ENCODE data around the gene ETNK2. TPM values are rescaled to one million over a fixed set of nuclear protein-coding genes. Genes with fewer than 3 reads are reported as not detected.

The ETNK2 gene
- total RNA-seq, 2 donors from 2014 or later: 0.50 to 0.67 TPM

DNA sequence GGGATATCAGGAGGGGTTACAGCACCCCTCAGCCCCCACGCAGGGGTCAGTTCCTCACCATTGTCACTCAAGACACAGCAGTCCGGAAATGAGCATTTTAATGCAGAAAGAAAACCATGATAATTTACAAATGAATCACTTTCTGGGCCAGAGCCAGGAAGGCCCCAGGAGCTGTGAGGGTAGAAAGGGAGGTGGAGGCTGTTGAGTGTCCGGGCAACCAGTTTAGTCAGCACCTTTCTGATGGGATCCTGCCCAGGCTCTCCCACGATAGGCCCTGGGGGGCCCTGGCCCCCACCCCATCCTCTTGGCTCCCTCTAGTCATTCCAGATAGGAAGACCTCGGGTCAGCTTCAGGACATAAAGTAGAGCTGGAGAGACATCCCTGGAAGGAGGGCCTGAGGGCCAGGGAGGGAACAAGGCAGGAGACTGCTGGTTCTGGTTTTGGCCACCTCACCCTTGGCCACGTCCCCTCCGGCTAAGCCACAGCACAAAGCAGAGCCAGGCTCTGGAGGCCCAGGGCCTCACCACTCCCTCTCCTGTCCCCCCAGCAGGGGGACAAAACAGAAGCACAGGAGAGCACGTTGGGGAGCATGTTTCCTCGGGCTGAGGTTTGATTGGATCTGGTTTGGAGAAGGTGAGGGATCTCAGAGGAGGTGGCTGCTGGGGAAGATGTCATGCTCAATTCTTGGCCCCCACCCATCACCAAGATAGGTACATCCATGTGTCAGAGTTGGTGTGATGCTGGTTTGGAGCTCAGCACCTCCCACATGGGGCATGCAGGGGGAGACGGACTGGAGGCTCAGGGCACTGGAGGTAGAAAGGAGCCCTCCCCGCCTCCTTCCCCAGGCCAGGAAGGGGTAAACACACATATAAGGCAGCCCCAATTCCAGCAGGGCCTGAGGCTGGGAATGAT is 20.6 kb downstream of the ETNK2 start:
- Mint-ChIP-seq H3K36me3 (no peaks in the 10 kb centered on the region), H3K27me3 (no peaks in the 10 kb centered on the region), H3K9me3 (no peaks in the 10 kb centered on the region), H3K27ac (no peak overlapping the region), H3K4me3 (no peak overlapping the region), H3K4me1 (ENCODE audit: low read depth in 2 of 2) (peaks cover 9 to 12% of the 10 kb centered on the region in 2 donors)
- ATAC-seq (no peak), DNase-seq (ENCODE audit: low spot score) (no peak)

DNA sequence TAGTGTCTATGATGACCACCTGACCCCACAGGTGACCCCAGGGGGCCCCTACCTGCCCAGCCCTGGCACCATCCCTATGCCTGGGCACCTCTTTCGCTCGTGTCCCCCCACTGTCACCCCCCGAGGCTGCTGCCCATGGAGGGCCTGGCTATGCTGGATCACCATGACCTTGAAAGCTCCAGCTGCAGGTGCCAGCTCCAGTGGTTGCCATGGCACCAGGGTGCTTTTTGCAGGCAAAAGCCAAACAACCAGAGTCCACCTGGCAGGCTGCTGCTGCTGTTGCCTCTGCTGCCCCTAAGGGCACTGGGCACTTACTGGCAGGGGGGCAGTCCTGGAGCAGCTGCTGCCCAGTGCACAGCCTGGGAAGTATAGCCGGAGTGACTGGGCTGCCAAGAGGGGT is 21.7 kb downstream of the ETNK2 start:
- Mint-ChIP-seq H3K27ac (no peak overlapping the region), H3K27me3 (no peaks in the 10 kb centered on the region), H3K4me3 (no peak overlapping the region), H3K9me3 (no peaks in the 10 kb centered on the region), H3K36me3 (no peaks in the 10 kb centered on the region), H3K4me1 (ENCODE audit: low read depth in 2 of 2) (peaks cover 9 to 12% of the 10 kb centered on the region in 2 donors)
- no peak for DNase-seq (ENCODE audit: low spot score)
- ATAC-seq: no peak

DNA sequence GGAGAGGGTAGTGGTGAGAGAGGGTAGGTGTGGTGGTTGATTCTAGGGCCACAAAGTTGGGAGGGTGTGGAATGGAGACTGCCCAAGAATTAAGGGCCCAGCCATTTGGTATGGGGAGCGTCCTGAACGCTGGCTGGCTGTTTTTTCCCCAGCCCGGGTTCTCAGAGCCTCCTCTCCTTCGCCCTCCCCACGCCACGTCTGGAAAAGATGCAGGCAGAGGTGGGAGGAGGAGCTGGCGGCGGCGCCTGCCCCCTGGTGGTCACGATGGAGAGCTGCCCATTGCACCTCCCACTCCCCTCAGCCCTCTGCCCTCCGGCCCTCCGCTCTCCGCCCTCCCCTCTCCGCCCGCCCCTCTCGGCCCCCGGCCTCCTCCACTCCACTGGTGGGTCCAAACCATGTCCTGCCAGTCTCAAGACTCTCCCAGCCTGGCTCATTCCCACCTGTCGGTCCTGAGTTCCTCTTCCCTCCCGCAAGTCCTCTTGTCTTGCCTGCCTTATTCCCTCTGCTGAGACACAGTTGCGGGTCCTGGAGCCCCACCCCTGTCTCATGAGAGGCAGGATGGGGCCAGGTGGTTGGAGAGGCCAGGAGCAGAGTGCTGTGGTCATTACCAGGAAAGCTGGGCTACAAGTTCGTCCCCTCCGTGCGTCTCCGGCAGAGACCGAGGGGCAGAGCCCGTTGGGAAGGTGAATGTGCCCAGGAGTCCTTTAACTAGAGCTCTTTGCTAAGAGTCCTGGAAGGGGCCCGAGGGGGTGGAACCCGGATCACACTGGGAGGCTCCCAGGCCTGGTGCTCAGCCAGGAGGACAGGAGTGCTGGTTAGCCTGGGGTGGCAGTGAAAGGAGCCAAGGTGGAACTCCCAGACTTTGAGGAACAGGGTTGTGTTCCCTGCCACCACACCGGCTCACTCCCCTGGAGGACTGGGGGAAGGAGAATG is 22.6 kb downstream of the ETNK2 start:
- Mint-ChIP-seq H3K4me3 (peak overlapping the region; percentile 20), H3K27me3 (no peaks in the 10 kb centered on the region), H3K9me3 (no peaks in the 10 kb centered on the region), H3K27ac (peak overlapping the region in 1 of 2 donors; percentile 64), H3K36me3 (no peaks in the 10 kb centered on the region), H3K4me1 (ENCODE audit: low read depth in 2 of 2) (peaks cover 9 to 12% of the 10 kb centered on the region in 2 donors)
- DNase-seq (ENCODE audit: low spot score) (no peak), ATAC-seq (peak; percentile 81 to 86)

DNA sequence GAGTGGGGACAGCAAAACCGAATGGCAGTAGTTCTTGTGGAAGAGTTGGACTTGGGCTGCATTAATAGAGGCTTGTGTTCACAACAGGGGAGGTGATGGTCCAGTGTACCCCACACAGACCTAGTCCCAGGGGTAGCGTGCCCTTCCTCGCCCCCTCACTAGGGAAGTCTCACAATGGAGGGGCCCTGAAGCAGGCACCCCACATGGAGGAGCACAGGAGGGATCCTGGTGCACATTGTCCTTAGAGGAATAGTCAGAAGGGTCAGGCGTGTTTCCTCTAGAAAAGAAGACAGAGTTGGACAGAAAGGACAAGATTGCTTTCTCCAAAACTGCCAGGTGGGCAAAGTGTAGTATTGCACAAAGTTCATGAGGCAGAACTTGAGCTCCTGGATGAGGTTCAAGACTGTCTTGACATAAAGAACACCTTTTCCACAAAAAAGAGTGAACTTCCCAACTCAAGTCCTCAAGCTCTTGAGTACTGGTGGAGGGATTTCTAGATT is 23.3 kb downstream of the ETNK2 start:
- Mint-ChIP-seq H3K9me3 (no peaks in the 10 kb centered on the region), H3K4me1 (ENCODE audit: low read depth in 2 of 2) (peaks cover 9 to 12% of the 10 kb centered on the region in 2 donors), H3K27ac (peak overlapping the region in 1 of 2 donors; percentile 64), H3K4me3 (peak overlapping the region; percentile 20), H3K36me3 (no peaks in the 10 kb centered on the region), H3K27me3 (no peaks in the 10 kb centered on the region)
- no peak for DNase-seq (ENCODE audit: low spot score)
- no peak for ATAC-seq

DNA sequence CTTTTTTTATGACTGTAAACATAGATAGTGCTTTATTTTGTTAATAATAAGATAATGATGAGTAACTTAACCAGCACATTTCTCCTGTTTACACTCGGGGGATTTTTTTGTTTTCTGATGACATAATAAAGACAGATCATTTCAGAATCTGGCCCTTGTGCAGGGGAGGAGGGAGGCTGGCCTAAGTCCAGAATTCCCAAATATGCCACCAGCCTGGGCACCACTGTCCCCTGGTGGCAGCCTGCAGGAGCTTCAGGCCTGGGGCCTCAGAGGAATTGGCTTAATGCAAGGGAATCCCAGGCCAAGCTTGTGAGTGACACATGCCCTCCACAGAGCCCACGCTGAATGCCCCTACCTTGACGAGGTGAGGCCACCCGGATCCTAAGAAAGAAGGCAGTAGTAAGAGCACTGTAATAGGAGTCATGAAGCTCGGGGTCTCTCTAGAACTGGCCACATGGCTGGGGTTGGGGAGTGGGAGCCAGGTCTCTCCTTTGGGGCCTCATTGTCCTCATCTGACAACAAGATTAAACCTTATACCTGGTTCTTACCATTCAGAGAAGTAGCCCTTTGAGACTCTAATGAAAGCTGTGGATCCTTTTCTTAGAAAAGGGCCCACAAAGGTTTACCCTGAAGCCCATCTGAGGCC is 24.1 kb downstream of the ETNK2 start:
- Mint-ChIP-seq H3K36me3 (no peaks in the 10 kb centered on the region), H3K4me3 (no peak overlapping the region), H3K4me1 (ENCODE audit: low read depth in 2 of 2) (peaks cover 9 to 12% of the 10 kb centered on the region in 2 donors), H3K27me3 (no peaks in the 10 kb centered on the region), H3K27ac (peak overlapping the region in 1 of 2 donors; percentile 70), H3K9me3 (no peaks in the 10 kb centered on the region)
- no peak for ATAC-seq
- DNase-seq (ENCODE audit: low spot score): no peak

GRCh38 chr1:204126956-204127355 is 24.9 kb downstream of the ETNK2 start:
- Mint-ChIP-seq H3K36me3 (no peaks in the 10 kb centered on the region), H3K4me3 (no peak overlapping the region), H3K27ac (peak overlapping the region in 1 of 2 donors; percentile 70), H3K27me3 (no peaks in the 10 kb centered on the region), H3K4me1 (ENCODE audit: low read depth in 2 of 2) (peaks cover 9 to 12% of the 10 kb centered on the region in 2 donors), H3K9me3 (no peaks in the 10 kb centered on the region)
- DNase-seq (ENCODE audit: low spot score) (no peak), ATAC-seq (no peak)

GRCh38 chr1:204126386-204126785 is 25.5 kb downstream of the ETNK2 start:
- Mint-ChIP-seq H3K27ac (no peak overlapping the region), H3K36me3 (no peaks in the 10 kb centered on the region), H3K9me3 (no peaks in the 10 kb centered on the region), H3K4me3 (no peak overlapping the region), H3K4me1 (ENCODE audit: low read depth in 2 of 2) (peaks cover 9 to 12% of the 10 kb centered on the region in 2 donors), H3K27me3 (no peaks in the 10 kb centered on the region)
- ATAC-seq: no peak
- DNase-seq (ENCODE audit: low spot score): no peak

DNA sequence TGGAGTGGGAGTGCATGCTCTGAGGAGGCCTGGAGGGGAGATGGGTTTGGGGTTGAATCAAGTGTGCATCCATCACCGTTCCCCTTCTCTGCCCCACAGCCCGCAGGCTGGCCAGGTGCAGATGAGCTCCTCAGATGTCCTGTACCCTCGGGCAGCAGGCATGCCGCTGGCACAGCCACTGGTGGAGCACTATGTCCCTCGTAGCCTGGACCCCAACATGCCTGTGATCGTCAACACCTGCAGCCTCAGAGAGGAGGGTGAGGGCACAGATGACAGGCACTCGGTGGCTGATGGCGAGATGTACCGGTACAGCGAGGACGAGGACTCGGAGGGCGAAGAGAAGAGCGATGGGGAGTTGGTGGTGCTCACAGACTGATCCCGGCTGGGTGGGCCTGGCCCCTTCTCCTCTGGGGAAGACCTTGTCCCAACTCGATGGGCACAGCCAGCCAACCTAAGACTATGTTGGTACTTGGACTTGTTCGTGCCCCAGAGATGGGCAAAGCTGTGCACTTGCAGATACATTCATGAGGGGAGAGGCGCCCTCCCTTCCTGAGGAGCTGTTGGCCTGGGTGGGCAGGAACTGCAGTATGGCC is 26.0 kb downstream of the ETNK2 start:
- H3K4me3 Mint-ChIP-seq: no peak overlapping the region
- H3K27ac Mint-ChIP-seq: no peak overlapping the region
- no peaks in the 10 kb centered on the region for H3K27me3 Mint-ChIP-seq
- no peaks in the 10 kb centered on the region for H3K9me3 Mint-ChIP-seq
- no peaks in the 10 kb centered on the region for H3K36me3 Mint-ChIP-seq
- DNase-seq (ENCODE audit: low spot score) (no peak), ATAC-seq (no peak)
- peaks cover 9 to 12% of the 10 kb centered on the region in 2 donors for H3K4me1 Mint-ChIP-seq (ENCODE audit: low read depth in 2 of 2)

- no peaks in the 10 kb centered on the region for H3K27me3 Mint-ChIP-seq
- H3K27ac Mint-ChIP-seq: no peak overlapping the region
- DNase-seq (ENCODE audit: low spot score) (no peak), ATAC-seq (no peak)
- no peak overlapping the region for H3K4me3 Mint-ChIP-seq
- no peaks in the 10 kb centered on the region for H3K36me3 Mint-ChIP-seq
- peaks cover 9 to 12% of the 10 kb centered on the region in 2 donors for H3K4me1 Mint-ChIP-seq (ENCODE audit: low read depth in 2 of 2)
- no peaks in the 10 kb centered on the region for H3K9me3 Mint-ChIP-seq
Observed at GRCh38 chr1:204124639-204125038, 27.2 kb downstream of the ETNK2 start.

GRCh38 chr1:204123376-204123775 is 28.5 kb downstream of the ETNK2 start:
- DNase-seq (ENCODE audit: low spot score): no peak
- Mint-ChIP-seq H3K4me1 (ENCODE audit: low read depth in 2 of 2) (peaks cover 2 to 3% of the 10 kb centered on the region in 2 donors), H3K9me3 (no peaks in the 10 kb centered on the region), H3K27me3 (no peaks in the 10 kb centered on the region), H3K27ac (no peak overlapping the region), H3K4me3 (no peak overlapping the region), H3K36me3 (no peaks in the 10 kb centered on the region)
- no peak for ATAC-seq

GRCh38 chr1:204121840-204122555 is 29.8 kb downstream of the ETNK2 start:
- no peak overlapping the region for H3K4me3 Mint-ChIP-seq
- H3K4me1 Mint-ChIP-seq (ENCODE audit: low read depth in 2 of 2): no peaks in the 10 kb centered on the region
- no peak for DNase-seq (ENCODE audit: low spot score)
- no peaks in the 10 kb centered on the region for H3K27me3 Mint-ChIP-seq
- no peak overlapping the region for H3K27ac Mint-ChIP-seq
- H3K9me3 Mint-ChIP-seq: no peaks in the 10 kb centered on the region
- no peaks in the 10 kb centered on the region for H3K36me3 Mint-ChIP-seq
- no peak for ATAC-seq

DNA sequence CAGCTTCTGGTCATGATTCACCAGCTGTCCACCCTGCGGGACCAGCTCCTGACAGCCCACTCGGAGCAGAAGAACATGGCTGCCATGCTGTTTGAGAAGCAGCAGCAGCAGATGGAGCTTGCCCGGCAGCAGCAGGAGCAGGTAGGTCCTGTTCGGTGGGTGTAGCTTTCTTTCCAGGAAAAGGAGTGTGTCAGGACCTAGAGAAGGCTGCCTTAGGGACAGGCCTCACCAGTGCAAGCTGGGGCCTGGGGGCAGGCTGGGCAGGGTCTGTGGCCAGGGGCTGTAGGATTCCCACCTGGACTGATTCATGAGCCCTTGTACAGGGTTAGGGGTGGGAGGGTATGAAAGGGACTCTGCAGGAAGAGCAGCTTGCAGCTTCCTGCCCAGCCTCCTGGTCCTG is 35.3 kb downstream of the ETNK2 start:
- ATAC-seq (no peak), DNase-seq (ENCODE audit: low spot score) (no peak)
- H3K4me1 Mint-ChIP-seq (ENCODE audit: low read depth in 2 of 2): peaks cover 4 to 14% of the 10 kb centered on the region in 2 donors
- no peaks in the 10 kb centered on the region for H3K27me3 Mint-ChIP-seq
- no peak overlapping the region for H3K27ac Mint-ChIP-seq
- H3K36me3 Mint-ChIP-seq: no peaks in the 10 kb centered on the region
- H3K9me3 Mint-ChIP-seq: no peaks in the 10 kb centered on the region
- H3K4me3 Mint-ChIP-seq: no peak overlapping the region
